GM12875 (cell line): ENCODE measurements around the gene ARPC1B.

ENCODE experiments used
- H3K4me3 ChIP-seq: one replicate; pipeline ENCODE4 v1.5.1; 2011; ENCODE audit warnings: low read depth, low read length, control low read depth
- CTCF ChIP-seq: IDR thresholded peaks from 2 replicates; pipeline ENCODE4 v1.5.1; 2011; ENCODE audit warnings: low read depth, mild to moderate bottlenecking, control low read depth, inconsistent platforms, low read length, moderate library complexity, borderline replicate concordance; ENCODE audit not compliant: insufficient read depth

ARPC1B gene

GRCh38 chr7:99399597-99399996 is 25.1 kb downstream of the ARPC1B start:
- H3K4me3 ChIP-seq, result no peak overlapping the region
- no peak for TF ChIP-seq CTCF

GRCh38 chr7:99402854-99403253 is 28.3 kb downstream of the ARPC1B start:
- H3K4me3 ChIP-seq, result no peak overlapping the region
- TF ChIP-seq CTCF, result no peak

GRCh38 chr7:99403764-99404163 is 29.2 kb downstream of the ARPC1B start:
- no peak for TF ChIP-seq CTCF
- no peak overlapping the region for H3K4me3 ChIP-seq

GRCh38 chr7:99404235-99404976 is 29.9 kb downstream of the ARPC1B start:
- no peak for TF ChIP-seq CTCF
- H3K4me3 ChIP-seq, result no peak overlapping the region

- TF ChIP-seq CTCF, result no peak
- no peak overlapping the region for H3K4me3 ChIP-seq
These were observed 30.4 kb downstream of the ARPC1B start for GRCh38 chr7:99404977-99405320.

- no peak overlapping the region for H3K4me3 ChIP-seq
- no peak for TF ChIP-seq CTCF
These were observed 32.0 kb downstream of the ARPC1B start for GRCh38 chr7:99406557-99406956.

GRCh38 chr7:99407872-99408378 is 33.4 kb downstream of the ARPC1B start:
- H3K4me3 ChIP-seq, result peak overlapping the region; percentile 99
- no peak for TF ChIP-seq CTCF
